WERI-Rb-1 (cell line): Measurements from ENCODE around the gene LMX1A.

Experiments
- DNase-seq: peaks from one replicate; pipeline ENCODE4 v3.0.0-alpha.2; 2020
- H3K27ac ChIP-seq: fragments of 250-450 bp; sonication (Bioruptor Pico); 2 replicates; pipeline ENCODE4 v1.5.1; 2020; ENCODE audit warnings: mild to moderate bottlenecking, moderate library complexity
- H3K27me3 ChIP-seq: fragments of 250-450 bp; sonication (Bioruptor Pico); 2 replicates; pipeline ENCODE4 v1.5.1; 2021; ENCODE audit warnings: mild to moderate bottlenecking, low read depth, moderate library complexity; ENCODE audit not compliant: insufficient read depth, severe bottlenecking
- H3K36me3 ChIP-seq: fragments of 250-450 bp; sonication (Bioruptor Pico); 2 replicates; pipeline ENCODE4 v1.5.1; 2020; ENCODE audit warnings: mild to moderate bottlenecking, moderate library complexity
- H3K4me3 ChIP-seq: 2 replicates; pipeline ENCODE4 v1.5.1; 2011; ENCODE audit warnings: low read depth, mild to moderate bottlenecking, control low read depth, low read length
- H3K9me3 ChIP-seq: fragments of 250-450 bp; sonication (Bioruptor Pico); 2 replicates; pipeline ENCODE4 v1.5.1; 2021; ENCODE audit warnings: mild to moderate bottlenecking, moderate library complexity; ENCODE audit not compliant: severe bottlenecking
- CTCF ChIP-seq: IDR thresholded peaks from 2 replicates; pipeline ENCODE4 v1.5.1; 2011; ENCODE audit warnings: low read depth, mild to moderate bottlenecking, control low read depth, inconsistent platforms, low read length

Gene LMX1A

DNA sequence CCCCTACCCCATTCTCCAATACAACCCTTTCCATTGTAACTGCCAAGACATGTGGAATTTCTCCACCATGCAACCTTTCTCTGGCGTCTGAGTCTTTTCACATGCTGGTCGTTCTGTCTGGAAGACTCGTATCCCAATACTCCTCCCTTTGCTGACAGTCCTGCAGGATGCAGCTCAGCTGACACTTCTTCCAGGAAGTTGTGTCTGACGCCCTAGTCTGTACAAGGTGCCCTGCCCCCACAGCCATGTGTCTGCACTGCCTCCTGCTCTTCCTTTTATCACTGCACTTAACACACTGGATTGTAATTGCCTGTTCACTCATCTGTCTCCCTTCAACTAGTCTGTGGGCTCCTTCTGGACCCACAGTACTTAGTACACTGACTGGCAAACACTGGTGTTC is 188.0 kb downstream of the LMX1A start:
- Histone ChIP-seq H3K4me3 (no peak overlapping the region), H3K36me3 (no peaks in the 10 kb centered on the region), H3K9me3 (no peaks in the 10 kb centered on the region), H3K27ac (no peak overlapping the region), H3K27me3 (no peaks in the 10 kb centered on the region)
- peak; percentile 21 for DNase-seq
- TF ChIP-seq CTCF: no peak

DNA sequence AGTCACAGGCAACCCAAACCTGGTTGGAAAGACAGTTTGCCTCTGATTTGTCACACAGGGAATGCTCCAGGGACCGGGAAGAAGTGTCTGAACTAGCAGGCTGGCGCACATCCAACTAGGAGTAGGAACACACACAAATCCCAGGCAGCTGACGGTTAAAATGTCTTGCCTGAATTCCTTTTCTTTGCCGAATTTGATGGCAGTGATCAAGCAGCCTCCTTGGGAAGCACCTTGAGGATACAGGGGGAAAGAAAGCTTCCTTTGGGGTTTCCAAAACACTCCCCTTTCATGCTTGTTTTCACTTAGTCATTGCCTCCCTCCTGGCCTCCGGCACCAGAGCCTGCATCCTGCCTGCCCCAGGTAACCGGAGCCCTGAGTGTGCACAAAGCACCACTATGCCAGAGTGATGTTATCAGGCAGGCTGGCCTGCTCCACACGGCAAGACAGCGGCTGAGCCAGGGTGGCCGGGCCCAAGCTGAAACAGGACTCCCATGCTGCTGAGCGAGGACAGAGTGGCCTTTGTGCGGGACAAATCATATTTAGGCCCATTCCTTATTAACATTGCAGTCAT is 193.8 kb downstream of the LMX1A start:
- no peak for DNase-seq
- no peak overlapping the region for H3K4me3 ChIP-seq
- H3K36me3 ChIP-seq: no peaks in the 10 kb centered on the region
- no peaks in the 10 kb centered on the region for H3K27me3 ChIP-seq
- no peaks in the 10 kb centered on the region for H3K9me3 ChIP-seq
- no peak for TF ChIP-seq CTCF
- no peak overlapping the region for H3K27ac ChIP-seq

- H3K9me3 ChIP-seq: peaks cover 2% of the 10 kb centered on the region
- DNase-seq: no peak
- TF ChIP-seq CTCF: no peak
Observed at GRCh38 chr1:165161130-165161529, 195.4 kb downstream of the LMX1A start.

DNA sequence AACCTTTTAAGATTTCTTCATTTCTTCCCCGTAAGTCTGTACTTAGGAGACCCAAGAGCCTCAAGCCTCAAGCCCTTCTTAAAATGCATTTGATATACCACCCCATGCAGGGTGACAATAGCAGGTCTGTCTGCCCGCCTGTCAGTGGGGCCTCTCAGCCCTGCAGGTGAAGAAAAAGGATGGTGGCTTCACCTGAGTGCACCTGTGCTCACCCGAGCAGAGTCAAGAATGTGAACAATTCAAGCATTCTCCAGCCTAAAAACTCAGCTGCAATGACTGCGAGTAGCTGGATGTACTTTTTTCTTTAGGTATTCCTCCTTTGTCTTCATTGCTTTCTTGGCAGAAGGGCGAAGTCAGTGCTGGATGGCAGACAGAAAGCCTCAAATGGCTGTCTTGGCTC is 203.3 kb downstream of the LMX1A start:
- peak; percentile 23 for DNase-seq
- Histone ChIP-seq H3K36me3 (no peaks in the 10 kb centered on the region), H3K27me3 (no peaks in the 10 kb centered on the region), H3K4me3 (peak overlapping the region; percentile 10; the same call in 1 of the 2 replicates), H3K27ac (peak overlapping the region; percentile 39), H3K9me3 (peaks cover 4% of the 10 kb centered on the region)
- no peak for TF ChIP-seq CTCF

More at GRCh38 chr1:165161130-165161529, 195.4 kb downstream of the LMX1A start:
- Histone ChIP-seq H3K36me3 (no peaks in the 10 kb centered on the region), H3K27me3 (no peaks in the 10 kb centered on the region), H3K4me3 (no peak overlapping the region), H3K27ac (no peak overlapping the region)

GRCh38 chr1:165152727-165153126 is 203.8 kb downstream of the LMX1A start:
- H3K9me3 ChIP-seq: peaks cover 4% of the 10 kb centered on the region
- H3K27me3 ChIP-seq: no peaks in the 10 kb centered on the region
- TF ChIP-seq CTCF: peak; percentile 69
- H3K36me3 ChIP-seq: no peaks in the 10 kb centered on the region
- H3K4me3 ChIP-seq: peak overlapping the region; percentile 10; the same call in 1 of the 2 replicates
- peak overlapping the region; percentile 39 for H3K27ac ChIP-seq
- DNase-seq: peak; percentile 89

DNA sequence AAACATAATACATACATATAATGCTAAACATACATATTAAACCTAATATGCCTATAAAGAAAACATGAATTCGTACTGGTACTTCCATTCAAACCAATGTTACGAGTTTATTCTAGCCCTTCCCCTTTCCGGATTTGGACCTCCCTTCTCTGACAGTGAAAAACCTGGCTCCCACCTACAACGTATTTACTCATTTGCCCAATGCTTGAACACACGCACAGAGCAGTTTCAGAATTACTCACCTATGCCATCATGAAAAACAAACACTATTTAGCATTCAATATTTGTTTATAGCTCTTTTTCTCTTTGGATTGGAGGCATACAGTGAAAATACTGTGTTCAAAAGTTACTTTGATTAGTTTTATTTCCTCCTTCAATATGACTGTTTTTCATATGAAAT is 204.4 kb downstream of the LMX1A start:
- no peak for DNase-seq
- H3K4me3 ChIP-seq: no peak overlapping the region
- H3K9me3 ChIP-seq: peaks cover 4% of the 10 kb centered on the region
- no peaks in the 10 kb centered on the region for H3K36me3 ChIP-seq
- no peaks in the 10 kb centered on the region for H3K27me3 ChIP-seq
- no peak for TF ChIP-seq CTCF
- H3K27ac ChIP-seq: no peak overlapping the region
